ENCODE results near the gene FOXP1. TPM values are rescaled to one million over a fixed set of nuclear protein-coding genes. Genes with fewer than 3 reads are reported as not detected.

Gene FOXP1
- total RNA-seq, 1 donor from 2014 or later: 107 TPM

DNA sequence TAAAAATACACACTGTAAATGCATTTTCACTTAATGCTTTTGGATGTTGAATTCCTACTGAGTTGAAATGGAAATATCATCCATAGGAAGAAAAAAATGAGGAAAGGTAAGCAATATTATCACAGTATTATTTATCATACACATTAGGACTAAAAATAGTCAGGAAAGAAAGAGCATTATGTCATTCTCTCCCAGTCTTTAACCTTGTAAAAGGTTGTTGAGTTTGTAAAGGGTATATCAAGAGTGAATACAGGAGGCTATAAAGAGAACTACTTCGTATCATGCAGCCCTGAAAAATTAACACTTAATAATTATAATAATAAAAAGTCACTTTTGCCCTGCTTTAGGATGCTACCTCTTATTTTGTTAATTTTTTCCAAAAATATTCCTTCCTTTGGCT is 395.8 kb downstream of the FOXP1 start:
- Mint-ChIP-seq H3K4me3 (ENCODE audit: unreplicated experiment) (no peak overlapping the region), H3K27ac (ENCODE audit: unreplicated experiment) (no peak overlapping the region), H3K4me1 (ENCODE audit: low read depth, unreplicated experiment) (peaks cover 23% of the 10 kb centered on the region), H3K36me3 (ENCODE audit: low read depth, unreplicated experiment) (peaks cover 17% of the 10 kb centered on the region), H3K27me3 (ENCODE audit: low read depth, unreplicated experiment) (no peaks in the 10 kb centered on the region), H3K9me3 (ENCODE audit: unreplicated experiment) (no peaks in the 10 kb centered on the region)
- no peaks in the 10 kb centered on the region for H3K9me3 ChIP-seq (ENCODE audit: insufficient read depth, low read depth, low read length)
- peaks cover 7% of the 10 kb centered on the region for H3K79me2 ChIP-seq (ENCODE audit: insufficient read depth, low read length)
- no peak overlapping the region for H3K4me3 ChIP-seq (ENCODE audit: insufficient read depth, low read depth, low read length)
- no peak overlapping the region for H3K4me2 ChIP-seq (ENCODE audit: low read length)
- FAIRE-seq (no peak), DNase-seq (ENCODE audit: low read depth) (no peak)
- H3K27me3 ChIP-seq (ENCODE audit: insufficient read depth, low read length): no peaks in the 10 kb centered on the region
- TF ChIP-seq EZH2 (IDR thresholded peaks at IDR 0.05; ENCODE audit: insufficient read depth, low read length) (no peak), CTCF (IDR thresholded peaks at IDR 0.05; ENCODE audit: insufficient read depth, low read depth, low read length) (no peak)
- H3K4me1 ChIP-seq (ENCODE audit: insufficient read depth, low read length): peaks cover 13% of the 10 kb centered on the region
- H3K27ac ChIP-seq (ENCODE audit: low read depth, low read length): no peak overlapping the region
- H3K36me3 ChIP-seq (ENCODE audit: insufficient read depth, low read length): no peaks in the 10 kb centered on the region
- no peak overlapping the region for H2AFZ ChIP-seq (ENCODE audit: low read depth, low read length)
- no peak overlapping the region for H3K9ac ChIP-seq (ENCODE audit: low read length)
- H4K20me1 ChIP-seq (ENCODE audit: insufficient read depth, low read length): no peaks in the 10 kb centered on the region

DNA sequence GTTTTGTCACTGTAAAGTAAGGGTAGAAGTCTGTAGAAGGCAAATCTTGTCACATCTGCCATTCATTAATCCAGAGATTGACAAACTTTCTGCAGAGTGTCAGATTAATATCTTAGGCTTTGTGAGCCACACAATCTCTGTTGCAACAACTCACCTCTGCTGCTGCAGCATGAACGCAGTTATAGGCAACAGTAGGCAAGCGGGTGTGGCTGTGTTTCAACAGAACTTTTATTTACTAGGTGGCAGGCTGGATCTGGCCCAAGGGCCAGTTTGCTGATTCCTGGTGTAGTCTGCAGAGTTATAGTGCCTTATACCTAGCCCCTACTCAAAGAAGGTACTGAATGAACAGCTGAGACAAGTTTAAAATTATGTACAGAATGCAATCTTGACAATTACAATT is 396.7 kb downstream of the FOXP1 start:
- no peak overlapping the region for H3K9ac ChIP-seq (ENCODE audit: low read length)
- no peaks in the 10 kb centered on the region for H3K36me3 ChIP-seq (ENCODE audit: insufficient read depth, low read length)
- Mint-ChIP-seq H3K4me1 (ENCODE audit: low read depth, unreplicated experiment) (peaks cover 20% of the 10 kb centered on the region), H3K27me3 (ENCODE audit: low read depth, unreplicated experiment) (no peaks in the 10 kb centered on the region), H3K27ac (ENCODE audit: unreplicated experiment) (peak overlapping the region; percentile 47), H3K36me3 (ENCODE audit: low read depth, unreplicated experiment) (peaks cover 14% of the 10 kb centered on the region), H3K4me3 (ENCODE audit: unreplicated experiment) (no peak overlapping the region), H3K9me3 (ENCODE audit: unreplicated experiment) (no peaks in the 10 kb centered on the region)
- no peaks in the 10 kb centered on the region for H3K27me3 ChIP-seq (ENCODE audit: insufficient read depth, low read length)
- H3K9me3 ChIP-seq (ENCODE audit: insufficient read depth, low read depth, low read length): no peaks in the 10 kb centered on the region
- FAIRE-seq (no peak), DNase-seq (ENCODE audit: low read depth) (no peak)
- no peak overlapping the region for H2AFZ ChIP-seq (ENCODE audit: low read depth, low read length)
- H3K27ac ChIP-seq (ENCODE audit: low read depth, low read length): peak overlapping the region; percentile 28
- peaks cover 13% of the 10 kb centered on the region for H3K4me1 ChIP-seq (ENCODE audit: insufficient read depth, low read length)
- TF ChIP-seq EZH2 (IDR thresholded peaks at IDR 0.05; ENCODE audit: insufficient read depth, low read length): no peak
- H3K4me2 ChIP-seq (ENCODE audit: low read length): no peak overlapping the region
- H3K4me3 ChIP-seq (ENCODE audit: insufficient read depth, low read depth, low read length): no peak overlapping the region
- no peaks in the 10 kb centered on the region for H4K20me1 ChIP-seq (ENCODE audit: insufficient read depth, low read length)
- peaks cover 7% of the 10 kb centered on the region for H3K79me2 ChIP-seq (ENCODE audit: insufficient read depth, low read length)

GRCh38 chr3:71185733-71186455 is 397.6 kb downstream of the FOXP1 start:
- DNase-seq (ENCODE audit: low read depth) (peak; percentile 85), FAIRE-seq (no peak)
- Histone ChIP-seq H3K79me2 (ENCODE audit: insufficient read depth, low read length) (peaks cover 7% of the 10 kb centered on the region), H4K20me1 (ENCODE audit: insufficient read depth, low read length) (no peaks in the 10 kb centered on the region), H3K9me3 (ENCODE audit: insufficient read depth, low read depth, low read length) (no peaks in the 10 kb centered on the region), H3K27me3 (ENCODE audit: insufficient read depth, low read length) (no peaks in the 10 kb centered on the region), H3K9ac (ENCODE audit: low read length) (no peak overlapping the region), H3K36me3 (ENCODE audit: insufficient read depth, low read length) (no peaks in the 10 kb centered on the region), H3K4me1 (ENCODE audit: insufficient read depth, low read length) (peaks cover 13% of the 10 kb centered on the region), H3K4me3 (ENCODE audit: insufficient read depth, low read depth, low read length) (no peak overlapping the region), H3K4me2 (ENCODE audit: low read length) (no peak overlapping the region), H3K27ac (ENCODE audit: low read depth, low read length) (peak overlapping the region; percentile 28), H2AFZ (ENCODE audit: low read depth, low read length) (no peak overlapping the region)
- H3K27ac Mint-ChIP-seq (ENCODE audit: unreplicated experiment): peak overlapping the region; percentile 22
- TF ChIP-seq CTCF (IDR thresholded peaks at IDR 0.05; ENCODE audit: insufficient read depth, low read depth, low read length) (no peak), EZH2 (IDR thresholded peaks at IDR 0.05; ENCODE audit: insufficient read depth, low read length) (no peak)
- no peaks in the 10 kb centered on the region for H3K9me3 Mint-ChIP-seq (ENCODE audit: unreplicated experiment)
- no peaks in the 10 kb centered on the region for H3K27me3 Mint-ChIP-seq (ENCODE audit: low read depth, unreplicated experiment)
- no peak overlapping the region for H3K4me3 Mint-ChIP-seq (ENCODE audit: unreplicated experiment)
- H3K4me1 Mint-ChIP-seq (ENCODE audit: low read depth, unreplicated experiment): peaks cover 20% of the 10 kb centered on the region
- peaks cover 14% of the 10 kb centered on the region for H3K36me3 Mint-ChIP-seq (ENCODE audit: low read depth, unreplicated experiment)

Measured in astrocyte (in vitro differentiated cells and primary cell).